GM19468 (cell line): ENCODE measurements around the gene CUBN.

ENCODE experiments used
- ATAC-seq: cut with Tn5 transposase; IDR thresholded peaks from one replicate; pipeline ENCODE4 v1.9.1; 2021; ENCODE audit warnings: mild to moderate bottlenecking, moderate library complexity, moderate number of reproducible peaks; ENCODE audit not compliant: unreplicated experiment; ENCODE audit errors: extremely low read depth

Gene CUBN

DNA sequence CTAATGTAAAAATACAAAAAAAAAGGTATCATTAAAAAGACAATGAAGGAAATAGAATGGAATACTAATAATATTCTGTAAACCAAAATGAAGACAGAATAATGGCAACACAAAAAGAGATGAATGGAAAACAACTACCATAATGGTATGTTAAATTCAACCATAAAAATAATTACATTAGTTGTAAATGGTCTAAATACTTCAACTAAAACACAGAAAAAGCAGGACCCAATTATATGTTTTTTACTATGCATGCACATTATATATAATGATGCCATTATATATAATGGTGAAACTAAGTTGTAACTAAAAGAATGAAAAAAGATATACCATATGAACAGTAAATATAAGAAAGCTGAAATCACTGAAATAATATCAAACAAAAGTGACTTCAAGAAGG lies 76.5 kb downstream of the CUBN start:
- ATAC-seq, result no peak

DNA sequence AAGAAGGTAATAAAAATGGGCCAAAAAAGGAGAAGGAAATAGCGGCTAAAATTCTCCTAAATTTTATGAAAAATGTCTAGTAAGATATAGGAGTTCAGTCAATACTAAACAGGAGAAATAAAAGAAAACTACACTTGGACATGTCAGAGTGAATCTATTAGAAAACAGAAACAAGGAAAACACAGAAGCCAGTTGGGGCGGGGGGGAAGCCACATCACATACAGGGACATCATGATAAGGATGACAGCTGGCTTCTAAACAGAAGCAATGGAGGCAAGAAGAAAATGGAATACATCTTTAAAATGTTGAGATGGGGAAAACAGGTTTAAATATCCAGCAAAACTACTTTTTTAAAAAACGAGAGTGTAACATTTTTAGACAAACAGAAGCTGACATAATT lies 77.8 kb downstream of the CUBN start:
- ATAC-seq, result no peak

DNA sequence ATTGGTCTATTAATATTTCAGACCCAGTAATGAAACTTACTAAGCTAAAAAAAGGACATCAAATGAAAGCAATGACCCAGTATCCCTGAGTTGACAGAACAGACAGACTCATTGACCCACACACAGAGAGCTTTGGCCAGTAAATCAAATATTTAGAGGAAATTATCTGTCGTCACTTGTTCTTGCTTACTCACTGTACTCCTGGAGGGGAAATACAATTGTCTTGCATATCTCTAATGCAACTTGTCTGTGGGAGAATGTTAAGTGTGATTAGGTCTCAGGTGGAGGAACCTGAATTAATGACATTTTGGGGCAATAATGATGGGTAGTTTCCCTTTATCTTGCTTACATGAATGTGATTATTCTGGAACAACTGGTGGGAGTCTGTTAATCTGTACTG lies 80.4 kb downstream of the CUBN start:
- no peak for ATAC-seq

DNA sequence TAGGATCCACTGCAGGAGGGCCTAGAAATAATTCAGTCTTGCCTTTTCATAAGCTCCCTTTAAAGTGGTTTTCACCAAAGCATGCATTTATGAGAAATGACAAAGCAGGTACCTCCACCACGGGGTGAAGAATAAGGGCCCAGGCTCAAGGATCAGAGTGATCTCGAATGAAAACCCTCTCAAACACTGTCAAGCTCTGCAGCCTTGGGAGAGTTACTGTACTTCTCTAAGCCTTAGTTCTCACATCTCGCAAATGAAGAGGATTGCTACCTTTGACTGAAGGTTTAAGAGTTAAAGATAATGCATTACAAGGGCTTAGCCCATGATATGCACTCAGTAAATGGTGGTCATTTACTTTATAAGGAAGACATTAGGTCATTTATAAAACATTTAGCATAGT lies 81.7 kb downstream of the CUBN start:
- no peak for ATAC-seq

DNA sequence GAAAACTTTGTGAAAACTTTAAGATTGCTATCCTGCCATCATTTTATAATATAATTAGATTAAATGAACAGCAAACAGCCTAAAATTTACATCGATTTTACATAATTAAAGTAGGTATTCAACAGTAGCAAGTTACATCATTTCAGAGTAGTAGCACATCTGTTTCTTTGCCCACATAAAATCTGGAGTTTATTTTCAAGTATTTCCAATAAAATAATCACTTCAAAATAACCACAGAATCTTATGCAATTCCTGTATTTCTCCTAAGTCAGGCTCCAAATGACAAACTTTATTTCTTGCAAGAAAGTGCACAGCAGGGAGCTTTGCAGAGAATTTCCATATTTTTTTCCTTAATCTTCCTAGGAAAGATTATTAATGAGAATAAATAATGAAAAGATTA lies 82.6 kb downstream of the CUBN start:
- ATAC-seq, result no peak

DNA sequence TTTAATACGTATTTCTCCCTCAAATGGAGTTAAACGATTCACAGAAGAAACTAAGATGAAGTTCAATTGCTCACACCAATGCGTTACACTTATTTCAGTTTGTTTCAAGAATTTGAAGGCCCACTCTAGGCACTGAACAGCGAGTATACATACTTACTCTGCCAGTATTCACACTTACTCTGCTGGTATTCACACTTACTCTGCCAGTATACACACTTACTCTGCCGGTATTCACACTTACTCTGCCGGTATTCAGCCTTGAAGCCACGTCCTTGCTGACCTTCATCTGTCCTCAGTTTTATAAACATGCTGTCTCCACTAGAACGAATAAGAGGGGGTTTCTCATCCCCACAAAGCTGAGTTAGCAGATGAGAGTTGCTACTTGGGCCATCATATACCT lies 86.0 kb downstream of the CUBN start:
- ATAC-seq, result no peak

DNA sequence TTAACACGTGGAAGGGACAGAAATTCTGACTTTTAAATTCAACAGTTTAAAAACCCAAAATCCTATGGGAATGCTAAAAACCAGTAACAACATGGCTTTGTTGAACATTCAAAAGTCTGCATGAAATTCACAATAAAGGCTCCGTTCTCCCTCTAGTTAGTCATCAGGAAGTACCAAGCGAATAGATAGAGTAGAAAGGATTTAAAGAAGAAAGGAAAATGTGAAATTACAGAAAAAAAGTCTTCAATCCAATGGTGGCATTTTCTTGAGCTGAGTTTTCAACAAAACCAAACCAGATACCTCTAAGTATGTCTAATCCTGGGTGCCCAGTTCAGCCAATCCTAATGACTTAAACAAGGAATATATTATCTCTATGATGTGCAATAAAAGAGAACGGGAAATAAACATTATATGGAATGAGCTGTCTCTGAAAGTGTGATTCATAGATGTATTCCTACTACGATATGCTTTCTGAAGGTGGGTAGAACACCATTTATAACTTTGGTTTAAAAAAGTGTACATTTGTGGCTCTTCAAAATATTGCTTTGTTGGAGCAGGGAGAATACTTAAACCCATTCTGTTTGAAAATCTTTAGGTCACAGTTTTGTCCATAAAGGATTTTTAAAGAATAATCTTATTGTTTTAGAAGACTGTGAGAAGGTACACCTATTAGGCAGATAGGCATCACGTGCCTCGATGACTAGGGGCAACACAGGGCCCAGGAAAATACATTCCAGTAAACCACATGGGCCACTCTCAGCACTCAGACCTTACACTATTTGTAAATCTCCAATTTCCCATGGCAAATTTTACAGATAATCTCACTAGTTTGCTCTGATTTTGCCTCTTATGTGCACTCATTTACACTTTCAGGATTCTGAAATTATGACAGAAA lies 87.7 kb downstream of the CUBN start:
- no peak for ATAC-seq

DNA sequence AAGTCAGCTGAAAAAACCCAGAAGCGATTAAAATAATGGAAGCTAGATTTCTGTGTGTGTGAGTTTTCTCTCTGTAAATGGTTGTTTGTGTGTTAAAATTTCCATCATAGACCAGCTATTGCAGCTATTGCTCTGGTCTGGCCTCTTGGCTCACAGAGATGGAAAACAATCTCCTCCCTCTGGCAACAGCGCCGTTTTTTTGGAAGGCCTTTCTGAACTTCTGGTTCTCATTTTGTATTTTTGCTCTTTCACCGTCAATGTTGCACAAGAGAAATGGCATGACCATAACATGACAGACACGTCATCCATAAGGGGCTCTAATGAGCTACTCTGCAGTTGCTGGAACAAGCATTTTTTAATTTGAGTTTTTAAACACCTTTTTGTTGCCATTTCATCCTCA lies 91.0 kb downstream of the CUBN start:
- ATAC-seq, result no peak

DNA sequence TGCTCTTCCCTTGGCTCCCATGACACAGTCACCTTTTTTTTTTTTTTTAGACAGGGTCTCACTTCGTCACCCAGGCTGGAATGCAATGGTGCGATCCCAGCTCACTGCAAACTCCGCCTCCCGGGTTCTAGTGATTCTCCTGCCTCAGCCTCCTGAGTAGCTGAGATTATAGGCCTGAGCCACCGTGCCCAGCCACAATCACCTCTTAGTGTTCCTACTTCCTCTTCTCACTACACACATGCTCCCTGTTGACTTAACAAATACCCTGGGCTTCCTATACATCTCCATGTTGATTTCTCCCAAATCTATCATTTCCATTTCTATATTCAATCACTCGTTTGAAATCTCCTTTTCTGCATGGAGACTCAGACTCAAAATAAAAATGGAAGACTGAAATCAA lies 91.7 kb downstream of the CUBN start:
- no peak for ATAC-seq

DNA sequence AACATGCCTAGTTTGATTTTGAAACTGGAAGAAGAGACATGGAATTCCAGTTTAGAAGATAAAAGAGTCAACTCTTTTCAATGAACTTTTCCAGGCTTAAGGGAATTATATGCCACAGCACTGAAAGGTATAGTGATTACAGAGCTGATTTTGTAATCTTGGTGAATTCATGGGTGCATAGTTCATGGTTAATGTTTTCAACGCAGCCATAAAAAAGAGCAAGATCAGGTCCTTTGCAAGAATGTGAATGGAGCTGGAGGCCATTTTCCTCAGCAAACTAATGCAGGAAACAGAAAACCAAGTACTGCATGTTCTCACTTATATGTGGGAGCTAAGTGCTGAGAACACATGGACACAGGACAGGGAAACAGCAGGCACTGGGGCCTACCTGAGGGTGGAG lies 94.2 kb downstream of the CUBN start:
- no peak for ATAC-seq

DNA sequence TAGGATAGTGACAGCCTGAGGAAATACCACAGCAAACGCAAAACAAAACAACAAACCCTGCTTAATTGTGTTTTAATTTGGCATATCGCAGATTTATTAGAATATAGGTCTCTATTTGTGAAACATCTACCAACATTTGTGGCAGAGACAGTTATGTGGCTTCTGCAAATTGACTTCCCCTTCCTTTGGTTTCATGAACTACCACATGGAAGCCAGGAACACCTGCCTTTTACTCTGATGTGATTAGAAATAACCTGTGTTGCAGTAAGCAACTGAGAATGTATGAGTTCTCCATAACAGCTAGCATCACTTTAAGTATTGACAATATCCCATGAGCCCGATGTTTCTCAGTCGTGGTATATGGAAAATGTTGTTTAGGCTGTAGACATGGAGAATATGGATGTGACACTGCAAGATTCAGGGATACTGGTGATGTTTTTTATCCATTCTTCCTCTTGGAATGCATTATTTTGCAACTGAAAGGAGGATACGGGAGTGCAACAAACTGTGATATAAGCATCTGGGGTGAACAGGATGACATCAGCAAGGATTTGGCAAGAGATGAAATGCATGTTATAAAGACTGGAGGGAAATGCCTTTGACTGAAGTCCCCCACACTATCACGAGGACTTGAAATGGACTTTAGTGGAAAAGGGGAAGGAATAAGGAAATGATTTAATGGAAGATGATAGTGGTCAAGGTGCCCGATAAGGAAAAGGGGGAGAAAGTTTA lies 95.9 kb downstream of the CUBN start:
- no peak for ATAC-seq

DNA sequence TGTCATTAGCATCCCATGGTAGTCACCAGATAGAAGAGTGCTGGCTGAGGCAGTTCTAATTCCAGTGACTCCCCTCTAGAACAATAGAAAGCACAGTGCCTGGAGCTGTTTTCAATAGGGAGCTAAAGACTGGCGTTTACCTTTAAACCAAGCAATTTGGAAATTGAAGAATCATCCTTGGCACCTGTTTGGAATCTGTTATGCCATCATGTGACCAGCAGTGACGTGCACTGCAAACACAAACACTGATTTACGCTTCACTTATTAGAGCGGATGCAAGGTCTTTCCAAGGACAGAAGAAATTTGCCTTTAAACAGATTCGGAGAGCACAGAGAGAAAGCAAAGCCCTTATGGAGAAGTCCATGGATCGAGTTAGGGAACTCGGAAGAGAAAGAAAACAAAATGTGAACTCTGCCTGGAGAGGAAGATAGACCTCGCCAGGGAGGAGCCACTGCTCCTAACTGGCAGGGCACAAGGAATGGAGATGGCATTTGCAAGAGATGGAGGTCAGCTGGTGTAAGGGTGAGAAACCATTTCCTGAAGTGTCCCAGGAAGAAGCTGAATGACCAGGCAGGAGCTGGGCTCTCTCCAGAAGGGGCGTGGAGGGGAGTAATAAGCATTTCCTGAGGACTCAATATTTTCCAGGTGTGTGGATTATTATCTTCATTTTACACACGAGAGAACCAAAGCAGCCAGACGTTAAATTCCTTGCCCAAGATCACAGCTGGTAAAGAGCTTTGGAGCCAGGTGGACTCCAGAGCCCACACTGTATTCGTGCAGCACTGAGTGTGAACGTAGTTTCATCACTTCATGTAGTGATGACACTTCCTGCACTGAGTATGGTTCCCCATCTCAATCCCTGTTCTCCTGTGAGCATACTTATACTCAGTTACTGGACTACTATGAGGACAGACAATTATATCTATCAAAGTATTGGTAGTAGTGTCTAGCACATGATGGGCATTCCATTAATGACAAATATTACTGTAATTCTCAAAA lies 97.7 kb downstream of the CUBN start:
- no peak for ATAC-seq

DNA sequence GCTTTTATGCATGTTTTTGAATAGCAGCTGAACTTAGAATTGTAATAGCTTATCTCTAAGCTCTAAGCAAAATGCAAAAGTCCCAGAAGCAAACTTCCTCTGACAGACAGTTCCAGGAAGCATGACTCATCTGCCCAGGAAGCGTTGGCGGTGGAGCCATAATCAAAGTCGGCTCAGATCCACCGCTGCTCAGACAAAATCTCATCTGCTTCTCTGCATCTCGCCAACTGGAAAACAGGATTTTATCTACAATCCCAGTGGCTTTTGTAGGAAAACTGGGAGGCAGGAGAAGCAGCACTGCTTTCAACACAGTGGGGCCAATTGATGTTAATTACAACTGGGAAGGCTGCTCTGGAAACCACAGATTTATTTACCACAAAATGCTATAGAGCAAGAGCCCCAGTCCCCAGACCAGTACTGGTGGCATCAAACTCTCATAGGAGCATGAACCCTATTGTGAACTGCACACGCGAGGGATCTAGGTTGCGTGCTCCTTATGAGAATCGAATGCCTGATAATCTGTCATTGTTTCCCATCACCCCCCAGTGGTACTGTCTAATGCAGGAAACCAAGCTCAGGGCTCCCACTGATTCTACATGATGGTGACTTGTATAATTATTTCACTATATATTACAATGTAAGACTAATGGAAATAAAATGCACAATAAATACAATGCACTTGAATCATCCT lies 99.9 kb downstream of the CUBN start:
- no peak for ATAC-seq

DNA sequence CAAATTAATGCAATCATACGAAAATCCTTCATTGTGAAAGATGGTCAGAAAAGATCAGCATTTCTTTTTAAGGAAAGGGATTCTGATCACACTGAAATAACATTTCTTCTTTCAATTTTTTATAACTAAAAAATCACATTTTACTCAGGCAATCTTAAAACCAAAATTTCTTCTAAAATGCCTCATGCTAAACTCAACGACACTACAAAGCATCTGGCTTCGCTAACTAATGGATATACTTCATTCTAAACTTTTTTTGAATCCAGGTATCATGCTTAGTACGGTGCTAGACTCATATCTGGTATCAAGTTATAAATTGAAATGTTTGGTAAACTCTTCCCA lies 100.4 kb downstream of the CUBN start:
- no peak for ATAC-seq

DNA sequence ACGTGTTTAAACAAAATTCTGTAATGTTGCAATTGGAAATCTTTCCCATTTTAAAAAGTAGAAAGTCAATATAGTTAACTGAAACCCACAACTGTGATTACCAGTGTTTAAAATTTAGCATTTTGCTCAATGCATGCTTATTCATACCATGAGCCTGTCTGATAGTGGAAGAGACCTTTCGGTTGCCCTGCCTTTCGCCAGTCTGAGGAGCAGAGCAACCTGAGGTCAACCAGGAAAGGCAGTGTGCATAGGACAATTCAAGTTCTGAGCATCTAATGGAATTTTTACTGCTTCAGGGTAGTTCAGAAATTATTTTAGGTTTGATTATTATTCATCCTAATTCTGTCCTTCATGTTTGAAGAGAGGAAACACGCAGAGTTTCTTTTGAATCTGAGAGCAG lies 100.8 kb downstream of the CUBN start:
- no peak for ATAC-seq

DNA sequence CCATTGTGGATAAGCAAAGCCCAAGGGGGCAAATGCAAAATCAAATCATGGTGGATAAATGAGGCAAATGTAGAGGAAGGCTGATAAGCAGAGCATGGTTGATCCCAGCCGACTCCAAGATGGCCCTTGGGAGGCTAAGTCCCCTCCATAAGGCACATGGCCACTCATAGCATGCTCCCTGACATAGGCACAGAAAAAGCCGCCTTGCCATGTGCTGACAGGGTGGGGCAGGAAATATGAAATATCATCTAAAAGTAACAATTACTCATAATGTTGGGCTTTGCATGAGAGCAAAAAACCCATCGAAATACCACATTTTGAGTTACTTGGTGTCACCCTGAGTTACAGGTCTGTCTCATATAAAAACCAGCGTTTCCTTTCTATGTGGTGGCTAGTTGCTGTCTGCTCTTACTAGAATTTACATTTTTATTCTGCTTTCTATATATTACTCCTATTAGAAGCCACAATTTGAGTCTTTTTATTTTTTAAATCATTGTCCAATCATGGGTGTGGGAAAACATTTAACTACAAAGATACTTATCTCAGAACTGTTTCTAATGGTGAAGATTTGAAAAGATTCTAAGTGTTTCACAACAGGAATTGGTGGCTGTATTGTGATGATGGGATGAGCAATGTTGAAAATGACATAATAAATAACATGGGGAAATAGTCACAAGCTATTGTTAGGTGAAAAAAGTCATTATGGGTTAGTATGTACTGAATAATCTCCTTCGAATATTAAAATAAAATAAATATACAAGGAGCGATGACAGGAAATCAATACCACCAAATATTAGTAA lies 102.7 kb downstream of the CUBN start:
- no peak for ATAC-seq

DNA sequence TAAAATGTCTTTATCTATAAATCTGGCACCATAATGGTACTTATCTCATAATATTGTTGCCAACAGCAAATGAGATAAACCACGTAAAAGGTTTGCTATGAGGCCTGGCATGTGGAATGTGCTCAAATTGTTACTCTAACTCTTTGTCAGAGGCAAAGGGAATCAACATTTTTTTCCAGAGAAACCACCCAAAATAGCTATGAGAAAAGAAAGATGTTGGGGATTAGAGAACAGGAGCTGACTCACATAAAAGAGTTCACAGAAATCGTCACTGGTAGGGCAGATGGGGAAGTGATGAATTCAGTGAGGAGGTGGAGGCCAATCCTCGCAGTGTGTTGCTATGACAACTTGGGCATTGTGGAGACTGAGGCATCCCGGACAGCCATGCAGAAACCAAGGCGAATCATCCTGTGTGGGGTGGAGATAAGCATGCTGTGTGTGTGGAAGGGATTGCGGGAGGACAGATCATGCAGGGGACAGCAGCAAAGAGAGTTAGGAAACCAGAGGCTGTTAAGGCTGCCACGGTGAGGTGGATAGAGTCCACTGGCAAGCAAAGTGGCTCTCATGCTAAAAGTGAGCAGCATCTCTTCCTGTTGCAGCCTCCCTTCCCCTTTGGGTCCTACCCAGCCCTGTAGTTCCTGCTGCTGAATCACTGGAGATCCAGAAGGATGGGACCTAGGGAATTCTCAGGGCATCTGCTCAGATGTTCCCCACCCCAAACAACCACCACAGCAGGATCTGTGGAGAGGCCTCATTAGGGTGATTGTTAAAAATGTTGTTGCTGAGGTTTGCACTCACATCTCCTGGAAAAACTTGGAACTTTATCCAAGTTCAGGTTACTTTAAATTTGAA lies 103.9 kb downstream of the CUBN start:
- no peak for ATAC-seq

DNA sequence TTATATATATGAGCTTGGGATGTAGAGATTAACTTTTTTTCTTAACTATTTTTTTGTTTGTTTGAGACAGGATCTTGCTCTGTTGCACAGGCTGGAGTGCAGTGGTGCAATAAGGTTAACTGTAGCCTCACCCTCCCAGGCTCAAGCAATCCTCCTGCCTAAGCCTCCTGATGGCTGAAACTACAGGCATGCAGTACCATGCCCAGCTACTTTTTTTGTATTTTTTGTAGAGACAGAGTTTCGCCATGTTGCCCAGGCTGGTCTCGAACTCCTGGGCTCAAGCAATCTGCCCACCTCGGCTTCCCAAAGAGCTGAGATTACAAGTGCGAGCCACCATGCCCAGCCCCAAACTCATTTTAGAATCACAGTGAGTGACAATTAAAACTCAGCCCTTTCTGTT lies 105.2 kb downstream of the CUBN start:
- ATAC-seq, result no peak
